Suprapubic skin (tissue), 4 donors: ENCODE results near the gene ADAMTS7. TPM values are rescaled to one million over a fixed set of nuclear protein-coding genes. Genes with fewer than 3 reads are reported as not detected.
"Not testable (repeated sequence)": the region's sequence is repeated elsewhere in the genome, so short reads cannot be mapped to it uniquely, and the experiment has no call there.

Experiments used
- DNase-seq, 2 donors: peaks; one replicate each; pipeline ENCODE4 v3.0.0-alpha.2; 2019; ENCODE audit warnings: low spot score in 2 of 2
- H3K27ac ChIP-seq: fragments of 200-600 bp; sonication (generic); one replicate; pipeline ENCODE4 v1.5.1; 2019
- H3K27me3 ChIP-seq: fragments of 200-600 bp; sonication (generic); one replicate; pipeline ENCODE4 v1.5.1; 2019
- H3K36me3 ChIP-seq: fragments of 200-600 bp; sonication (generic); one replicate; pipeline ENCODE4 v1.5.1; 2019
- H3K4me1 ChIP-seq: fragments of 200-600 bp; sonication (generic); one replicate; pipeline ENCODE4 v1.5.1; 2019
- H3K4me3 ChIP-seq: fragments of 200-600 bp; sonication (generic); one replicate; pipeline ENCODE4 v1.5.1; 2019; ENCODE audit warnings: mild to moderate bottlenecking
- H3K9me3 ChIP-seq: fragments of 200-600 bp; sonication (generic); one replicate; pipeline ENCODE4 v1.5.1; 2019
- EP300 ChIP-seq: sonication (generic); formaldehyde crosslinking; IDR thresholded peaks from one replicate; pipeline ENCODE4 v1.6.1; 2017; ENCODE audit warnings: antibody characterized with exemption
- POLR2A ChIP-seq, 2 donors: fragments of 450-650 bp; IDR thresholded peaks; one replicate each; pipeline ENCODE4 v1.6.1; 2017; ENCODE audit warnings: antibody characterized with exemption in 2 of 2, mild to moderate bottlenecking in 2 of 2, moderate library complexity in 2 of 2
- POLR2AphosphoS5 ChIP-seq, 3 donors: sonication (generic); formaldehyde crosslinking; IDR thresholded peaks; one replicate each; pipeline ENCODE4 v1.6.1; 2017; ENCODE audit warnings: antibody characterized with exemption in 3 of 3
- WGBS: methylation state at CpG from one replicate; pipeline ENCODE4 v1.1.5; 2018; 5-methylcytosine and 5-hydroxymethylcytosine counted together
- total RNA-seq, 4 donors: library from RNA; depleted of rRNA; stranded (reverse); fragments of >200 nt; gene quantifications; one replicate each; pipeline ENCODE4 v1.1.0, GENCODE V29; 2016
- TF ChIP-seq, protein P1 (sequence below), 2 donors: fragments of 200-600 bp in 1 of 2; fragments of 450-650 bp in 1 of 2; sonication (generic) in 1 of 2; IDR thresholded peaks; one replicate each; pipeline ENCODE4 v1.5.1; 2016 to 2019; ENCODE audit warnings: antibody characterized with exemption in 2 of 2, mild to moderate bottlenecking in 1 of 2, moderate library complexity in 1 of 2

The ADAMTS7 gene
- total RNA-seq, 4 donors from 2014 or later: 1.1 to 1.2 (median 1.2) TPM

GRCh38 chr15:78769473-78770225 is 41.6 kb downstream of the ADAMTS7 start:
- WGBS: 83% methylated on average over 11 of the region's 12 CpGs
- not testable (repeated sequence) for H3K36me3 ChIP-seq, H3K27me3 ChIP-seq, H3K4me3 ChIP-seq, H3K9me3 ChIP-seq, H3K27ac ChIP-seq, H3K4me1 ChIP-seq
- DNase-seq: peak in 1 of 2 donors; percentile 30

DNA sequence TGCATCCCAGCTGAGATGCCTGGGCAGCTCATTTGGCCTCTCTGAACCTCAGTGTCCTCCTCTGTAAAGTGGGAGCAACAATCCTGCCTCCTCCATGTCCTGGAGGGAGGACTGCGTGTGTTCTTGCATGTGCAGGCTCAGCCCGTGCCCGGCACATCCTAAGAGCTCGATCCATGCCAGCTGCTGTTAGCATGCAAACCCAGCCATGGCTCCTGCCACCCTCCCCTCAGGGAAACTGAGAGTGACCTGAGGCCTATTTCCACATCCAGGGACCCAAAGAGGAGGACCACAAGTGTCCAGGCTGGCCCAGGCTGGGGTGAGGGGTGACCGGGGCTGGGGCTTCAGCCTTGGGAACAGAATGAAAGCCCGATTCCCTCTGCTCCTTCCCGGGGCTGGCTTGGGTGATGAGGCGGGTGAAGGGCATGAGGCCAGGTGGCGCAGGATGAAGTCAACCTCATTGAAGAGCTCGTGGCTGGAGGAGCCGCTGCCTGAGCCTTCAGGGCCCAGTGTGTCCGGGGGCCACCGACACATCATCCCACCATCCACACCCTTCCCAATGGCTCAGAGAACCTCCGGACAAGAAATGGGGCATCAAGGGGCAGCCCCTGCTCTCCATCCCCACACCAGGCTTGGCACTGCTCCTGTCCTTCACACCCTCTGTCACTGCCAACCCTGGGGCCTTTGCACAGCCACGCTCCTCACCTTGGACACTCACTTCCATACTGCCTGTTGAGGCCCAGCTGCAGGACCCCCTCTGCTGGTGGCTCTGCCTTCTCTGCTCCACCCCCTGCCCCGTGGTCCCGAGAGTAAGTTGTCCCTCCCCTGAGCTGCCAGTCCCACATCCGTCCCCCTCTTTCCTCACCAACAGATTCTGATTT is 42.5 kb downstream of the ADAMTS7 start:
- H3K27ac ChIP-seq: no peak overlapping the region
- 75% methylated on average over 15 of the region's 18 CpGs for WGBS
- no peaks in the 10 kb centered on the region for H3K27me3 ChIP-seq
- peak in 1 of 2 donors; percentile 53 for DNase-seq
- TF ChIP-seq POLR2A (IDR thresholded peaks at IDR 0.05) (no peak), POLR2AphosphoS5 (IDR thresholded peaks at IDR 0.05) (no peak)
- TF ChIP-seq, protein P1, sequence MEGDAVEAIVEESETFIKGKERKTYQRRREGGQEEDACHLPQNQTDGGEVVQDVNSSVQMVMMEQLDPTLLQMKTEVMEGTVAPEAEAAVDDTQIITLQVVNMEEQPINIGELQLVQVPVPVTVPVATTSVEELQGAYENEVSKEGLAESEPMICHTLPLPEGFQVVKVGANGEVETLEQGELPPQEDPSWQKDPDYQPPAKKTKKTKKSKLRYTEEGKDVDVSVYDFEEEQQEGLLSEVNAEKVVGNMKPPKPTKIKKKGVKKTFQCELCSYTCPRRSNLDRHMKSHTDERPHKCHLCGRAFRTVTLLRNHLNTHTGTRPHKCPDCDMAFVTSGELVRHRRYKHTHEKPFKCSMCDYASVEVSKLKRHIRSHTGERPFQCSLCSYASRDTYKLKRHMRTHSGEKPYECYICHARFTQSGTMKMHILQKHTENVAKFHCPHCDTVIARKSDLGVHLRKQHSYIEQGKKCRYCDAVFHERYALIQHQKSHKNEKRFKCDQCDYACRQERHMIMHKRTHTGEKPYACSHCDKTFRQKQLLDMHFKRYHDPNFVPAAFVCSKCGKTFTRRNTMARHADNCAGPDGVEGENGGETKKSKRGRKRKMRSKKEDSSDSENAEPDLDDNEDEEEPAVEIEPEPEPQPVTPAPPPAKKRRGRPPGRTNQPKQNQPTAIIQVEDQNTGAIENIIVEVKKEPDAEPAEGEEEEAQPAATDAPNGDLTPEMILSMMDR (IDR thresholded peaks at IDR 0.05): no peak
- H3K4me3 ChIP-seq: no peak overlapping the region
- H3K9me3 ChIP-seq: no peaks in the 10 kb centered on the region
- H3K36me3 ChIP-seq: no peaks in the 10 kb centered on the region
- peaks cover under 1% of the 10 kb centered on the region for H3K4me1 ChIP-seq

DNA sequence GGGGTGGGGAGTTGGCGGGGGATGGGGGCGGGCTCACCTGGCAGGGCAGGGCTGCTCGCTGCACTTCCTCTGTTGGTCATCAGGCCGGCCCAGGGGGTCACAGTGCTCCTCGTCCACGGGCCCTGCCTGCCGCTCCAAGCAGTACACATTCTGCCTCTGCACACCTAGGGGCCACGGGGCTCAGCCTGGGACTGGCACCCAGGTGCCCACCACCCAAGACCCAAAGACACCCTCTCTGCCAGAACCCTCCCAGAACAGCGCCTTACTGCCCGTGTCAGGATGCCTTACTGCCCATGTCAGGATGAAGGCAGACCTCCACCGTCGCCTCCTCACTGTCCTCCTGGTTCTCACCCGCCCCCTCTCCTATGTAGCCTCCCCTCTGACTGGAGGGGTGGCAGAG is 43.2 kb downstream of the ADAMTS7 start:
- Histone ChIP-seq H3K9me3 (no peaks in the 10 kb centered on the region), H3K27ac (no peak overlapping the region), H3K36me3 (no peaks in the 10 kb centered on the region), H3K4me1 (peaks cover 8% of the 10 kb centered on the region), H3K27me3 (no peaks in the 10 kb centered on the region), H3K4me3 (no peak overlapping the region)
- peak in 1 of 2 donors; percentile 41 for DNase-seq
- WGBS: 92% methylated on average over 9 of the region's 13 CpGs
- TF ChIP-seq, protein P1 (IDR thresholded peaks at IDR 0.05): no peak
- no peak for TF ChIP-seq POLR2AphosphoS5 (IDR thresholded peaks at IDR 0.05)
- no peak for TF ChIP-seq POLR2A (IDR thresholded peaks at IDR 0.05)
- TF ChIP-seq EP300: no peak

- Histone ChIP-seq H3K36me3 (no peaks in the 10 kb centered on the region), H3K27ac (no peak overlapping the region), H3K4me1 (peaks cover 8% of the 10 kb centered on the region), H3K27me3 (no peaks in the 10 kb centered on the region), H3K9me3 (no peaks in the 10 kb centered on the region), H3K4me3 (no peak overlapping the region)
- TF ChIP-seq EP300: no peak
- TF ChIP-seq, protein P1 (IDR thresholded peaks at IDR 0.05): no peak
- TF ChIP-seq POLR2A (IDR thresholded peaks at IDR 0.05): no peak
- TF ChIP-seq POLR2AphosphoS5 (IDR thresholded peaks at IDR 0.05): no peak
- DNase-seq: peak in 1 of 2 donors; percentile 44
- WGBS: 100% methylated on average over 3 of the region's 16 CpGs
These were observed 43.8 kb downstream of the ADAMTS7 start for GRCh38 chr15:78767331-78767951.

- WGBS: 100% methylated on average over 1 of the region's 21 CpGs
- not testable (repeated sequence) for H3K36me3 ChIP-seq, H3K27ac ChIP-seq, H3K4me3 ChIP-seq, H3K9me3 ChIP-seq, H3K27me3 ChIP-seq
- H3K4me1 ChIP-seq: peaks cover 14% of the 10 kb centered on the region
- peak in 1 of 2 donors; percentile 45 for DNase-seq
These were observed 44.6 kb downstream of the ADAMTS7 start for GRCh38 chr15:78766641-78767071.

- H3K27me3 ChIP-seq: no peaks in the 10 kb centered on the region
- H3K9me3 ChIP-seq: no peaks in the 10 kb centered on the region
- no peak overlapping the region for H3K27ac ChIP-seq
- DNase-seq: peak in 1 of 2 donors; percentile 57
- WGBS: no CpG with 5 or more reads among the region's 6 CpGs
- H3K4me3 ChIP-seq: no peak overlapping the region
- H3K4me1 ChIP-seq: peaks cover 19% of the 10 kb centered on the region
- H3K36me3 ChIP-seq: no peaks in the 10 kb centered on the region
- TF ChIP-seq, protein P1 (IDR thresholded peaks at IDR 0.05): no peak
- no peak for TF ChIP-seq POLR2A (IDR thresholded peaks at IDR 0.05)
- TF ChIP-seq EP300: no peak
- no peak for TF ChIP-seq POLR2AphosphoS5 (IDR thresholded peaks at IDR 0.05)
These were observed 45.2 kb downstream of the ADAMTS7 start for GRCh38 chr15:78766041-78766440.

DNA sequence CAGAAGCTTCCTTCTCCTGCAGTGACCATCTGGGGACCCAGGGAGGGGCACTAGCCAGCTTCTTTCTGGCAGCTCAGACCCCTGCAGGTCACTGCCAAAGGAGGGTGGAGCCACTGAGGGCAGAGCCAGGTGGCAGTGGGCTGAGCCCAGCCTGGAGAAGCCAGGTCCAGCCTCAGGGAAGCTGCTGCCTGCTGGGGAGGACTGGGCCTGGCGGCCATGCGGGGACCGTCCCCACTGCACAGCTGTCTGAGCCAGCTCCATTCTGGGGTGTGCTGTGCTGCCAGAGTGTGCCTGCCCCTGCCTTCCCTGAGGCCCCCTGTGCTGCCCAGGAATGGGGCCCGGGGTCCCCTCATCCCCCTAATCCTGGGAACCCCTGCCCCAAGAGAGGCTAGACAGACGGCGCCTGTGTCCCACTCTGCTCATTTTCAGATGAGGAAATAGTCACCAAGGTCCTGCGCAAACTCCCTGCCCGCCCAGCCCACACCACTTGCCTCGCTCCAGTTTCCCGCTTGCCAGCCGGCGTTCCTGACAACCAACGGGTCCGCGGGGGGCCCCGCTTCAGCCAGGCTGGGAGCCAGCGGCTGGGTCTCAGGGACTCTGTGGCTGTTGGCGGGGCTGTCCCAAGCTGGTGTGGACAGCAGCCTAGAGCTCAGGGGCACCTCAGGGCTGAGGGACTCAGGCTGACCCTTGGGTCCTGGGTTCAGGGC is 46.0 kb downstream of the ADAMTS7 start:
- 88% methylated on average over 12 of the region's 18 CpGs for WGBS

More for the DNA sequence above, 46.0 kb downstream of the ADAMTS7 start:
- DNase-seq: peak in 1 of 2 donors; percentile 46
- H3K36me3 ChIP-seq, H3K4me3 ChIP-seq, H3K27me3 ChIP-seq, H3K9me3 ChIP-seq, H3K27ac ChIP-seq: not testable (repeated sequence)
- H3K4me1 ChIP-seq: peaks cover 22% of the 10 kb centered on the region
